HG03095 (cell line): ENCODE measurements around the gene MYCBPAP.
"Not testable (repeated sequence)": the region's sequence is repeated elsewhere in the genome, so short reads cannot be mapped to it uniquely, and the experiment has no call there.

ENCODE experiments used
- ATAC-seq: cut with Tn5 transposase; IDR thresholded peaks from one replicate; pipeline ENCODE4 v1.9.1; 2021; ENCODE audit warnings: moderate library complexity; ENCODE audit not compliant: unreplicated experiment

Gene MYCBPAP

DNA sequence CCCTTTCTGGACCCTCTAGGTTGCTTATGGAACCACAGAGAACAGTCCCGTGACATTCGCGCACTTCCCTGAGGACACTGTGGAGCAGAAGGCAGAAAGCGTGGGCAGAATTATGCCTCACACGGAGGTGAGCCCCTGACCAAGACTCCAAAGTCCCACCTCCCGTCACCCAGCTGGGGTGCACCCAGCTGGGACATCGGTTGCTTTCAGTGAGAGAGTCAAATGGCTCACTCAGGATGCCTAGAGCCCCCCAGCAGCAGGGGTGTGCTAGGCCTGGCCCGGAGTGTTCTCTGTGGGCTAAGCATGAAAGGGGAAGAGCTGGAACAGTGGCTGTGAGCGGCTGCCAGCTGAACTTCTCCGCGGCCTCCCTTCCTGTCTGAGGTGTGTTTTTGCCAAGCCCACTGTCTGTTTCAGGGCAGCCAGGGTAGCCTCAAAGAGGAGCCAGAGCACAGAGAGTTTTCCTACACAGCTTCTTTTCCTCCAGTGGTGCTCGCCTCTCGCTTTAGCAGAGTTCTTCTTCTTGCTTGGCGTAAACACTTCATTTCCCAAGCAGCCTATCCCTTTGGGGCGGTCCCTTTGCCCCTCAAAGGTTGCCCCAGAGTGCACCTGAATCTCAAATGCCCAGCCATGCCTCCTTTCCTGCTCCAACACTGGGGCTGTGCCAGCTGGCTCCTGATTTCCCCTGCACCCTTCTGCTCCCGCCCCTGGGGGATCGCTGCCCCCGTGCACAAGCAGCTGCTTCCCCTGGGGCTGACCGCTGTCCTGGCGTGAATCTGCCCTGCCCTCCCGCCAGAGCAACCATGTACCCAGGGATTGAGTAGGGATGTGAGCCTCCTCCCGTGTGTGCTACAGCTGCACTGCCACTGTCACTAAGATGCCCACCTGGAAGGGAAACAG is 37.0 kb upstream of the MYCBPAP start:
- ATAC-seq, result no peak

DNA sequence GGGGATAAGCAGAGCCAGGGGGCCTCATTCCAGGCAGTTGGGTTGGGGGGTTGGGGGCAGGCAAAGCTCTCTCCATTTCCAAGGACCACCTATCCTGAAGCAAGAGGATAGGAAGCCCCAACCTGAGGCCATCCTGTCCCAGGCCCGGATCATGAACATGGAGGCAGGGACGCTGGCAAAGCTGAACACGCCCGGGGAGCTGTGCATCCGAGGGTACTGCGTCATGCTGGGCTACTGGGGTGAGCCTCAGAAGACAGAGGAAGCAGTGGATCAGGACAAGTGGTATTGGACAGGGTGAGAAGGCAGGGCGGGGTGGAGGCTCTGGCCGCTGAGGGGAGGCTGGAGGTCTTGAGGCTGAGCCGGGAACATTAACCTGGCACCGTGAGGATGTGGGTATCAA is 36.0 kb upstream of the MYCBPAP start:
- no peak for ATAC-seq

DNA sequence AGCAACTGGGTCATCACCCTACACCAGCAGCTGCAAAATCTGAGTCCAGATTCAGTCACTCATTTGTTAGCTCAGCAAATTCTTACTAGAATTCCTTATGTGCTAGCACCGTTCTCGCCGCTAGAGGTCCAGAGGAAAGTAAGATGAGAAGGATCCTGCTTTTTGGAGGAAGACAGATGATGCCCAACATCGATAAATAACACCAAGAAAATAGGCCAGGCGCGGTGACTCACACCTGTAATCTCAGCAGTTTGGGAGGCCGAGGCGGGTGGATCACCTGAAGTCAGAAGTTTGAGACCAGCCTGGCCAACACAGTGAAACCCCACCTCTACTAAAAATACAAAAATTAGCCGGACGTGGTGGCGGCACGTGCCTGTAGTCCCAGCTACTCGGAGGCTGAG is 35.5 kb upstream of the MYCBPAP start:
- not testable (repeated sequence) for ATAC-seq

DNA sequence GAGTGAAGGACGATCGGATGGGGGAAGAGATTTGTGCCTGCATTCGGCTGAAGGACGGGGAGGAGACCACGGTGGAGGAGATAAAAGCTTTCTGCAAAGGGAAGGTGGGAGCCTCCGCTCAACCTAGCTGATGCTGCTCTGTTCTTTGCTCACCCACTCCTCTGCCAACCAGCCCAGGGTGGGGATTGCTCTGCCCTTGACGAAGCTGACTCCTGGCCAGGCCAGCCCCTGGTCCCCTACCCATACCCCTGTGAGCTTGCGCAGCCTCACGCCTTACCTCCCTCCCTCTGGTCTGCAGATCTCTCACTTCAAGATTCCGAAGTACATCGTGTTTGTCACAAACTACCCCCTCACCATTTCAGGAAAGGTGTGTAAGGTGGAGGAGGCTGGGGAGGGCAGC is 34.3 kb upstream of the MYCBPAP start:
- ATAC-seq, result no peak

DNA sequence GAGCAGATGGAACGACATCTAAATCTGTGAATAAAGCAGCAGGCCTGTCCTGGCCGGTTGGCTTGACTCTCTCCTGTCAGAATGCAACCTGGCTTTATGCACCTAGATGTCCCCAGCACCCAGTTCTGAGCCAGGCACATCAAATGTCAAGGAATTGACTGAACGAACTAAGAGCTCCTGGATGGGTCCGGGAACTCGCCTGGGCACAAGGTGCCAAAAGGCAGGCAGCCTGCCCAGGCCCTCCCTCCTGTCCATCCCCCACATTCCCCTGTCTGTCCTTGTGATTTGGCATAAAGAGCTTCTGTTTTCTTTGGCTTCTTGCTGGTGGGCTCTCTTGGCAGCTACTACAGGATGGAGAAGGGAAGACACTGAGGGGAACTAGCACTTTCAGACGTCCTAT is 33.7 kb upstream of the MYCBPAP start:
- no peak for ATAC-seq

DNA sequence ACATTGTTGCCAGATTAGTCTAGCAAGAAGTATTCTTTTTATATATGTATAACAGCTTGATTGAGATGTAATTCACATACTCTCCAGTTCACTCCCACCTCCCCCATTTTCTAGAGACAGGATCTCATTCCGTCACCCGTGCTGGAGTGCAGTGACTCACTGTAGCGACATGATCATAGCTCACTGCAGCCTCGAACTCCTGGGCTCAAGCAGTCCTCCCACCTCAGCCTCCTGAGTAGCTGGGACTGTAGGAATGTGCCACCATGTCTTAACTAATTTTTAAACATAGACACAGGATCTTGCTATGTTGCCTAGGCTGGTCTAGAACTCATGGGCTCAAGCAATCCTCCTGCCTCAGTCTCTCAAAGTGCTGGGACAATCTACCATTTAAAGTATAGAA is 32.9 kb upstream of the MYCBPAP start:
- ATAC-seq, result no peak

DNA sequence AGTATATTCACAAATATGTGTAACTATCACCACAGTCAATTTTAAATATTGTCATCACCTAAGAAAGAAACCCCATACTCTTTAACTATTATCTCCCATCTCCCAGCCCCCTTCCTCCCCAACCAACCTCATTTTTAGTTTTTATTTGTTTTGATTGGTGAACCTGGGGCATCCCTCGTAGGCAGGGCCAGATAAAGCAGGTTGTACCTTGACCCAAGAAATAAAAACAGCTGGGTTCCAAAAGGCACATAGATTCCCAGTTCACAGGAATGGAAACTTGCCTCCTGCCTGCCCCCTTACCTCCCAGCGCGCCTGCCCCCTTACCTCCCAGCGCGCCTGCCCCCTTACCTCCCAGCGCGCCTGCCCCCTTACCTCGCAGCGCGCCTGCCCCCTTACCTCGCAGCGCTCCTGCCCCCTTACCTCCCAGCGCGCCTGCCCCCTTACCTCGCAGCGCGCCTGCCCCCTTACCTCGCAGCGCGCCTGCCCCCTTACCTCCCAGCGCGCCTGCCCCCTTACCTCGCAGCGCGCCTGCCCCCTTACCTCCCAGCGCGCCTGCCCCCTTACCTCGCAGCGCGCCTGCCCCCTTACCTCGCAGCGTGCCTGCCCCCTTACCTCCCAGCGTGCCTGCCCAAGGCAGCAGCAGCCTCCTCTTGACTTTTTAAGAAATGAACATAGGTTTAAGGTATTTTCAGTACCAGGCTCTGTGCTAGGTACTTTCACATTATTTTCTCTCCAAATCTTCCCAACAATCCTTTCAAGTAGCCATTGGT is 32.3 kb upstream of the MYCBPAP start:
- ATAC-seq, result not testable (repeated sequence)

DNA sequence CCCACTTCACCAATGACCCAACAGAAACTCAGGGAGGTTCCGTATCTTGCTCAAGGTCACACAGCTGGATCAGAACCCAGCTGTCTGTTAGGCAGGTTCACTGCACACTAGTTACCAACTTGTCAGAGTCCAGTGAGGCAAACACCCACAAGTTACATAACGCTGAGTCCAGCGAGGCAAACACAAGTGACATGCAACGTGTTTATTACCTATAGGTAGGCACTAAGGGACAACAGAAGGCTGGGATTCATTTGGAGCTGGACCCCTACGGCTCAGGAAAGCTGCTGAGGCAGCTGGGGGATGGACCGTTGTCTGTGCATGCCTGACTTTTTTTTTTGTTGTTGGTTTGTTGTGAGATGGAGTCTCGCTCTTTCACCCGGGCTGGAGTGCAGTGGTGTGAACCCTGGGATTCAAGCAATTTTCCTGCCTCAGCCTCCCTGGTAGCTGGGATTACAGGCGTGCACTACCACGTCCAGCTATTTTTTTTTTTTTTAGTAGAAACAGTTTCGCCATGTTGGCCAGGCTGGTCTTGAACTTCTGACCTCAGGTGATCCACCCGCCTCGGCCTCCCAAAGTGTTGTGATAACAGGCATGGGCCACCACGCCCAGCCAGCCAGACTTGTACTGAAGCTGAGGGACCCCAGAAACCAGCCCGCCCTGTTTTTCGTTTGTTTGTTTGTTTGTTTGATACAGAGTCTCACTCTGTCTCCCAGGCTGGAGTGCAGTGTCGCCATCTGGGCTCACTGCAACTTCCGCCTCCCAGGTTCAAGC is 31.5 kb upstream of the MYCBPAP start:
- ATAC-seq, result no peak

DNA sequence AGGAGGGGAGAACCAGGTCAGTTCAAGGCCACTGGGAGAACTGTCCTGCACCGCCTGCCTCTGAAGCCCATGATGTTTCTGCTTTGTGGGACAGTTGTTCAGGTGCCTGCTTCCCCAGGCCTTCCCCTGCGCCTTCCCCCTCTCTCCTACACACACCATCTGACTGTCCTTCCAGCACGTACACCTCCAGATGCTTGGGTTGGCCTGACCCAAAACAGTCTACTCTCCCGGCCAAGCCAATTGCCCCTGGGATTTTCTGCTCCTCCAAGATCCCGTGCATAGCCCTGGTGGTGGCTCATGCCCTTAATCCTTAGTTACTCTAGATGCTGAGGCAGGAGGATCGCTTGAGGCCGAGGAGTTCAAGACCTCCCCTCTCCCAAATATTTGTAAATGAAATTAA is 30.3 kb upstream of the MYCBPAP start:
- no peak for ATAC-seq

DNA sequence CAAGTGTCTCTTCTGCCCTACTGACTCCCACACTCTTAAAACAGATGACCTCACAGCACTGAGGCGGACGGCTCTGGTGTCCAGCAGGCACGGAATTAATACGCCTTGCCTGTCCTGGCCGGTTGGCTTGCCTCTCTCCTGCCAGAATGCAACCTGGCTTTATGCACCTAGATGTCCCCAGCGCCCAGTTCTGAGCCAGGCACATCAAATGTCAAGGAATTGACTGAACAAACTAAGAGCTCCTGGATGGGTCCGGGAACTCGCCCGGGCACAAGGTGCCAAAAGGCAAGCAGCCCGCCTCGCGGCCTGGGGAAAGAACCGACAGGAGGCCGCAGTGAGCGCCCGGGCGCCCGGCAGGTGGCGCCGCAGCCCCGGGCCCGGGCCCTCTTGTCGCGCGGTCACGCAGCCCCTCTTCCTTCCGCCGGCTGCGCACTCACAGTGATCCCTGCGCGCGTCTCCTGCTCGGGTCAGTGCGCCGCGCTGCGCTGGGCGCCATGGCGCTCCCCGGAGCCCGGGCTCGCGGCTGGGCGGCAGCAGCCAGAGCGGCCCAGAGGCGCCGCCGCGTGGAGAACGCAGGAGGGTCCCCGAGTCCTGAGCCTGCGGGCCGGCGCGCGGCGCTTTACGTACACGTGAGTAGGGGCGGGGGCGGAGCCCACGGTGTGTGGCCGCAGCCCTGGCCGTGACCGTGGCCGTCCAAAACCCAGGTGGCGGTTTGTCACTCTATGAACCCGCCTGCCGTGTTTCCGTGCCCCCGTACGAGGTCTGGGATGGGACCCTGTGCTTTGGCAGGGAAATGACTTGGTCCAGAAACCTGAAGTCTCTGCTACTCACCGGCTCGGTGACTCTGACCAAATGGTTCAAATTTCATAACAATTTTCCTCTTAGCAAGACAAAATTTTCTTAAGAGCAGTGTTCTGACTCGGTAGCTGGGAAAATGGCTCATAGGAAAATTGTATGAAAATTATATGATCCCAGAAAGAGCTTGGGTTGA is 29.6 kb upstream of the MYCBPAP start, which contains the start of gene RSAD1:
Gene RSAD1 (plus strand): TSS at position 470 of the 991 bp plus-strand sequence. CDS start 25 bp downstream, at position 495.
- ATAC-seq, result peak; percentile 89

DNA sequence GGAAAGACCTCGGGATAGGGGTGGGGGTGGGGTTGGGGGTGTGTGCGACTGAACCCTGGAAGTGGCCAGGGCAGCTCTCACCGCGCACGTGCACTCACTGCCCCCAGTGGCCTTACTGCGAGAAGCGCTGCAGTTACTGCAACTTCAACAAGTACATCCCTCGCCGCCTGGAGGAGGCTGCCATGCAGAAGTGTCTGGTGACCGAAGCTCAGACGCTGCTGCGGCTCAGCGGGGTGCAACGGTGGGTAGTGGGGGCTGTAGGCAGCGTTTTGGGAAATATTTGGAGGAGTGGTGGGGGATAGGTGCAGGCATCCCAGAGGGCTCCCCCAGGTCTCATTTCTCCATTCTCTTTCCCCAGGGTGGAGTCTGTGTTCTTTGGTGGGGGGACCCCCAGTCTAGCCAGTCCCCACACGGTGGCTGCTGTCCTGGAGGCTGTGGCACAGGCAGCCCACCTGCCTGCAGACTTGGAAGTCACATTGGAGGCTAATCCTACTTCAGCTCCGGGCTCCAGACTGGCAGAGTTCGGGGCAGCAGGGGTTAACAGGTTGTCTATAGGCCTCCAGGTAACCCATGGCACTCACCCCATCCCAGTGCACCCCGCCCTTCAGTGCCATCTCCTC is 28.6 kb upstream of the MYCBPAP start:
- ATAC-seq, result no peak

DNA sequence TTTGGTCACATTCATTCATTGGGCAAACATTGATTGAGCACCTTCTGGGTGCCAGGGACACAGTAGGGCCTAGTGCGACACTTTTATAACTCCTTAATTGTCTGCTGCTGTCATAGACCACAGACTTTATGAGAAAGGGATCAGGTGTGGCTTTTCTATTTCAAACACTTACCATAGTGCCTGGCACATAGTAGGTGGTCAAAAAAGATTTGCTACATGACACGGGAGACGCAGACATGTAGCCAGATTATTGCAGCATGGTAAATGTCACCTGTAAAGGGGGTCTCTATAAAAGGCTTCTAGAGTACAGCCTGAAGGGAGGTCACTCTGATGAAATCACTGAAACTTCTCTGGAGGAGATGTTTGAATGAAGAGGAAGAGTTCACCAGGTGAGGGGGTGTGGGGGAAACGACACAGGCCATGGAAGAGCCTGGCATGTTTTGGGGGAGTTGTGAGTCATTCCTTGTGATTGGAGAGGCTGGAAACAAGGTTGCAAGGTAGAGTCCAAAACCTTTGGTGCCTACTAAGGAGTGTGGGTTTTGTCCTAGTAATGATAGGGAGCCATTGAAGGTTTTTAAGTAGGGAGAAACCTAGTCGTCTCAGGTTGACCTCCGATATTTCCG is 28.0 kb upstream of the MYCBPAP start:
- ATAC-seq, result no peak

DNA sequence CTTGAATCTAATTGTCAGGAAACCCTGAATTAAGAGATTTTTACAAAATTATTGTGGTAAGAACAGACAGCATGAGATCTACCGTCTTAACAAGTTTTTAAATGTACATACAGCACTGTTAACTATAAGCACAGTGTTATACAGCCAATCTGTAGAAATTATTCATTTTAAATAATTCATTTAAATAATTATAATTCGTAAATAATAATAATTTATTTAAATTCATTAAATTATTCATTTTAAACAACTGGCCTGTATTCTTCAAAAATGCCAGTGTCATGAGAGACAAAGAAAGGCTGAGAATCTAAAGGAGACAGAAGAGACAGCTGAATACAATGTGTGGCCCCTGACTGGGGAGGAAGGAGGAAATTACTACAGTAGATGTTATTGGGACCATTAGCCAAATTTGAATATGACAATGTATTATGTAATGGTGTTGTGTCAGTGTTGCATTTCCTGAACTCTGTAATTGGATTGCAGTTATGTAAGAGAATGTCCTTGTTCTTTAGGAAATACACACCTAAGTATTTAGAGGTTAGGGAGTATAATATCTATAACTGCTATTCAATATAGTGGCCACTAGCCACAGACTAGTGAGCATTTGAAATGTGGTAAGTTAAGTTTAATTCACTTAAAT is 27.3 kb upstream of the MYCBPAP start:
- ATAC-seq, result no peak

DNA sequence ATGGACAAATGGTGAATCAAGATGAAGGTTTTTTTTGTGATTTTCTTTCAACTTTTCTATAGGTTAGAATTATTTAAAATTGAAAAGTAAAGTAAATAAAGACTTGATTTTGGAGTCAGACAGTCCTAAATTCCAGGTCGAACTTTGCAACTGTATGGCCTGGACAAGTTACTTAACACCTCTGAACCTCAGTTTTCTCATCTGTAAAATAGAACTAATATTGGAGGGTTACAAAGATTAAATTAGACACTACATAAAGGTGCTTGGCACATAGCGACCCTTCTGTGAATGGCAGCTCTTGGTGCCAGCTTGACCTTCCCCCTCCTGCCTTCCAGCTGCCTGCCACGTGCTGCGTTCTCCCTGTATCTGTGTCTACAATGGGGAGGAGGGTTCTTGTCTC is 26.6 kb upstream of the MYCBPAP start:
- no peak for ATAC-seq

DNA sequence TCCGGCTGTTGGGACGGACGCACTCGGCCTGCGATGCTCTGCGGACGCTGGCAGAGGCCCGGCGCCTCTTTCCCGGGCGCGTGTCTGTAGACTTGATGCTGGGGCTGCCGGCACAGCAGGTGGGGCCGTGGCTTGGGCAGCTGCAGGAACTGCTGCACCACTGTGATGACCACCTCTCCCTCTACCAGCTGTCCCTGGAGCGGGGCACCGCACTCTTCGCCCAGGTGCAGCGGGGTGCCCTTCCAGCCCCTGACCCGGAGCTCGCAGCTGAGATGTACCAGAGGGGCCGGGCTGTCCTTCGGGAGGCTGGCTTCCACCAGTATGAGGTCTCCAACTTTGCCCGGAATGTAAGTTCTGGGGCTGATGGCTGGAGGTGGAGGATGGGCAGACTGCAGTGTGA is 26.1 kb upstream of the MYCBPAP start:
- ATAC-seq, result no peak

DNA sequence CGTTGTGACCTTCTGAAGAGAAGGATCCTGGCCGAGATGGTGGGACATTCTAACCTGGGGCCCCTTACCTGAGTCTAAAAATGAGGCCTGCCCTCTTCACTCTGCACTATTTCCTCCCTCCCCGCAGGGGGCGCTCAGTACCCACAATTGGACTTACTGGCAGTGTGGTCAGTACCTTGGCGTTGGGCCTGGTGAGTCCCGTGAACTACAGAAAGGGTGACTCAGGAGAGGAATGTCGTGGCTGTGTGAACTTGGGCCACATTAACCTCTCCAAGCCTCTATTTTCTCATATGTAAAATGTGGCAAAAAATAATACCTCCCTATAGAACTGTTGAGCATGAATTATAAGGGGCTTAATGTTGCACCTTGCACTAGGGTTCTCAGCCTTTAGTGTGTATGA is 25.7 kb upstream of the MYCBPAP start:
- no peak for ATAC-seq

DNA sequence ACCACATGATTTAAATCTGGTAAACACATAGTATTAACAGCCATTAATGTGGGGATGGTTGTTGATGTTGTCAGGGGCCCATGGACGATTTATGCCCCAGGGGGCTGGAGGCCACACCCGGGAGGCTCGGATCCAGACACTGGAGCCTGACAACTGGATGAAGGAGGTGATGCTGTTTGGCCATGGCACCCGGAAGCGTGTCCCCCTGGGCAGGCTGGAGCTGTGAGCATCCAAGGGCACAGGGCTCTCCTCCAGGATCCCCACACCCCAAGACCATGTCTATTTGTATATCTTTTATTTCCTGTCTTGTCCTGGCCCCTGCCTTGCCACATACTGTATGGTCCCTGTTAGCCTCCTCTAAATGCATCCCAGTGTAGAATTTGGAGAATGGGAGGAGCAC is 25.0 kb upstream of the MYCBPAP start:
- ATAC-seq, result no peak

DNA sequence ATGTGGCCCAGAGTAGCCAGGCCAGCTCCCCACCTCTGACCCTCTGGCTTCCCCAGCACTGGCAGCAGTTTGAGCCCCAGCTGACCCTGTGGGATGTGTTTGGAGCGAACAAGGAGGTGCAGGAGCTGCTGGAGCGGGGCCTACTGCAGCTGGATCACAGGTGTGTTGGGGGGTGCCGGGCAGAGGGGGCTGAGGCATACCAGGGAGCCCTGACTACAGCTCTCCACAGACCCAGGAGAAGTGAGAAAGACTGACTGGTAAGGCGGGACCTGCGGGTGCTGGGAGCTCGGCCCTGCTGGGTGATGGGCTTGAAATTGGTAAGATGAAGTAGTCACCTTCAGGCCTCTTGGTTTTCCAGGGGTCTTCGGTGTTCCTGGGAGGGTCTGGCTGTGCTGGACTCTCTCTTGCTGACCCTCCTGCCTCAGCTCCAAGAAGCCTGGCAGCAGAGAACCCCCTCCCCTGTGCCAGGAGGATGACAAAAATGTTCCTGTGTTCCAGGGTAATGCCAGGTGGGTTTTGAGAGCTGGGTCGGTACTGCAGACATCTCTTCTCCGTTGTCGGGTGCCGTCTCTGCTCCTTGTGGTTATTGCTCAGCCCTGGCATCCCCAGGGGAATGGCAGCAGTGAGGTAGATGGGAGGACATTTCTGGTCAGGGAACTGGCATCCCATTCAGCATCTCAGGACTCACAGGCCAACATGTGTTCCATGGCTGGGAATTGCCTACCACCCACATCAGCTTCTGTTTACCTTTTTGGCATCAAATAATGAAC is 23.7 kb upstream of the MYCBPAP start:
- ATAC-seq, result no peak
